NCI-H69 (cell line): ENCODE measurements around the gene SLIT3.
"Not testable (repeated sequence)": the region's sequence is repeated elsewhere in the genome, so short reads cannot be mapped to it uniquely, and the experiment has no call there.

ENCODE experiments used
- DNase-seq: peaks from one replicate; lab custom pipeline; 2025; lab: John Stamatoyannopoulos, UW

Gene SLIT3

DNA sequence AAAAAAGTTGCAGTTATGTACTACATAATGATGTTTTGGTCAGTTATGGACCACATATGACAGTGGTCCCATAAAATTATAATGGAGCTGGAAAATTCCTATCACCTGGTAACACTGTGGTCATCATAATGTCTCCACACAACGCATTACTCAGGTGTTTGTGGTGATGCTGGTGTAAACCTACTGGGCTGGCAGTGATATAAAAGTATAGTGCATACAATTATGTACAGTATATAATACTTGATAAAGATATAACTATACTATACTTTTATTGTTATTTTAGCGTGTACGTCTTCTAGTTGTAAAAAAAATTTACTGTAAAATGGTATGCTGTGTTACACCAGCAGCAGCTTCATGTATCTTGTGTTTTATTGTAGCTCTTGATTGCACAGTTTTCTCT, 655.7 kb downstream of the SLIT3 start:
- DNase-seq: no peak

DNA sequence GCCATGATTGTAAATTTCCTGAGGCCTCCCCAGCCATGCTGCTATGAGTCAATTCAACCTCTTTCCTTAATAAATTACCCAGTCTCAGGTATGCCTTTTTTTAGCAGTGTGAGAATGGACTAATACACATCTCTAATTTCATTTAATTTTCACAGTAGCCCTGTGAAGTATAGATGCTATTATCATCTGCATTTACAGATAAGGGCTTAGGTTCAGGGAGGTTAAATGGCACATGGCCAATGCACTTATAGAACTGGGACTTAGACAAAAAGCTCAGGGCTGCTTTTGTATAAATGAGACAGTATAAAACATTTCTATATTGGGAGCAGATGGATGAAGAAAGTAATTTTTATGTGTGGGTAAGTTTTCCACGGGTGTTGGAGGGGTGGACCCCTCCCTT, 658.9 kb downstream of the SLIT3 start:
- DNase-seq: peak; percentile 28

DNA sequence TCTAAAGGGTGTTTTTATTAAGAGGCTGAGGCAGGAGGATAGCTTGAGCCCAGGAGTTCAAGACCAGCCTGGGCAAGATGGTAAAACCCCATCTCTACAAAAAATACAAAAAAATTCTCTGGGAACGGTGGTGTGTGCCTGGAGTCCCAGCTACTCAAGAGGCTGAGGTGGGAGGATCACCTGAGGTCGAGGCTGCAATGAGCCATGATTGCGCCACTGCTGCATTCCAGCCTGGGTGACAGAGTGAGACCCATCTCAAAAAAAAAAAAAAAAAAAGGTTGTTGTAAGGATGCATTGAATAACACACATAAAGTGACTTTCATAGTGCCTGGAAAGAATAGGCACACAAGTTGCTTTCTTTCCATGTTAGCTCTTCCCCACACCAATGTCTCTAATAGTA, 662.1 kb downstream of the SLIT3 start:
- not testable (repeated sequence) for DNase-seq

DNA sequence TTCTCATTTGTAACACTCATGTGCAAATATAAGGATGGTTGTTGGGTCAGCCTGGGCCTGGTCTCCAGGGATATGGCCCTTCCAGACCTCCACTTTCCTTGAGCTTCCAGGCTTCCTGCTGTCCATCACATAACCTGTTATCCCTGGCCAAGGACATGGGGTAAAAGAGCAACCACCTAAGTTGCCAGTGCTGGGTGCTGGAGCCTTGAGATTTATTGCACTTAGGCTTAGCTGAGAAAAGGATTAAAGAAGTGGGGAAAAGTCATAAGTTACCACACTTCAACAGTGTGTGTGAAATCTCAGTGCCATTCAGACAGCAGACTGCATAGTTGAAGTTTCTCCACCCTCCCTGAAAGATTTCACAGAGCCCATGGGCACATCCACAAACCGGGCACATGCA, 663.1 kb downstream of the SLIT3 start:
- DNase-seq: no peak

DNA sequence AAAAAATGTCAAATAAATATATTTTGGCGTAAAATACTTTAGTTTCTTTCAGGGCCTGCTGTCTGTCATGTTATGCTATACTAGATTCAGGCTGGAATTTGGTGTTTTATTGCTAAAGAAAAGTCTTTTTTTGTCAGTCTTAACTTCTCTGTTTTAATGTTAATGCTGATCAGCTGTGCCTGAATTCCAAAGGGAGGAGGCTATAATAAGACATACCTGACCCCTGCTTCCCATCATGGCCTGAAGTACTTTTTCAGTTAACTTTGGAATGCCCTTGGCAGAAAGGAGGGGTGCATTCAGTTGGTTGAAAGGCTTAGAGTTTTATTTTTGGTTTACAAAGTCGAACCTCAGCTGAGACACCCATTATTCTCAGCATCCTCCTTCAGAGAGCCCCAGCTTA, 663.7 kb downstream of the SLIT3 start:
- DNase-seq: no peak

DNA sequence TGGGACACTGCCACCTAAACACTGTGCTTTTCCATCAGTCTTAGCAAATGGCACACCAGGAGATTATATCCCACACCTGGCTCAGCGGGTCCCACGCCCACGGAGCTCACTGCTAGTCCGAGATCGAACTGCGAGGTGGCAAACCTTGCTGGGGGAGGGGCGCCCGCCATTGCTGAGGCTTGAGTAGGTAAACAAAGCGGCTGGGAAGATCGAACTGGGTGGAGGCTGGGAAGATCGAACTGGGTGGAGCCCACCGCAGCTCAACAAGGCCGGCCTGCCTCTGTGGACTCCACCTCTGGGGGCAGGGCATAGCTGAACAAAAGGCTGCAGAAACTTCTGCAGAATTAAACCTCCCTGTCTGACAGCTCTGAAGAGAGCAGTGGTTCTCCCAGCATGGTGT, 670.0 kb downstream of the SLIT3 start:
- peak; percentile 40 for DNase-seq

DNA sequence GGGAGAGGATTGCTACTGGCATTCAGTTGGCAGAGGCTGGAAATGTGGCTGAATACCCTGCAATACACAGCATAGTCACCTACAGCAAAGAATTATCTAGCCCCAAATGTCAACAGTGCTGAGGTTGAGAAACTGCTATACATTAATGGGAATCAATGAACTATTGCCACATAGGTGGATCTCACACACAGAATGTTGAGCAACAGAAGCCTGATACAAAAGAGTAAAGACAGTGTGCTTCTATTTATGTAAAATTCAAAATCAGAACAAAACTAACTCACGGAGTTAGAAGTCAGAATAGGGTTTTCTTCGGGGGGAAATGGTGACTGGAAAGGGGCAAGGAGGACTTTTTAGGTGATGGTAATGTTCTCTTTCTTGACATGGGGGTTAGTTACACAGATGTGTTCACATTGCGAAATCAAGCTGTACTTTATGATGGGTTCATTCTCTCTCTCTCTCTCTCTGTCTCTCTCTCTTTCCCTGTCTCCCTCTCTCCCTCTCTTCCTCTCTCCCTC, 676.0 kb downstream of the SLIT3 start:
- DNase-seq: no peak

DNA sequence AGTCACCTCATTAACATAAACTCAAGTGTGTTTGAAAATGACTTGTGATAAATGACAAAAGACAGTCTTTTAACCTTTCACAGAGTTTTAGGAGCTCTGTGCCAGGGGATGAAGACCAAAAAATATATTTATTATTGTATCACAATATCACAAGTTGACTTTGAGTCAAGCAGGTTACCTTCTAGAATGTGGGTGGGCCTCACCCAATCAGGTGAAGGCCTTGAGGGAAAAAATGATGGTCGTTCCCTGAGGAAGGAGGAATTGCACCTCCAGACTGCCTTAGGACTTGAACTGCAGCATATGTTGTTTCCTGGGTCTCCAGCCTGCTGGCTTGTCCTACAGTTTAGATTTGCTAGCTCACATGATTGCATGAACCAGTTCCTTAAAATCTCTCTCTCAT, 680.1 kb downstream of the SLIT3 start:
- no peak for DNase-seq

DNA sequence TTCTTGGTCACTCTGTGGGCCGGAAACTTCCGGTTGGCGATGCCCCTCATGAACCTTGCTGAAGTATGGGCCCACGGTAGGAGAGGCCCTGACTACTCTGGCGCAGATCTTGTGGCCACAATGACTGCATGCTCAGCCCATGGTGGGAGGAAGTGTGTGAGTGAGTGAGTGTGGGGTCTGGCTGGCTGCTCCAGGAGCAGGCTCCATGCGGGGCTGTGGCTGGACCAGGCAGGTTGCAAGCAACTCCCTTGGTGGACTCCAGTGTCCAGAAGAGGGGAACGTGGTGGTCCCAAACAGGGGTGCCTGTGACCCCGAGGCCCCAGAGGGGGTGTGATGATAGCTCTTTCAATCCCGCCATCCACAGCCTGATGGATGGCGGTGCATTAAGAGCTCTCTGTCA, 686.3 kb downstream of the SLIT3 start:
- DNase-seq: no peak

DNA sequence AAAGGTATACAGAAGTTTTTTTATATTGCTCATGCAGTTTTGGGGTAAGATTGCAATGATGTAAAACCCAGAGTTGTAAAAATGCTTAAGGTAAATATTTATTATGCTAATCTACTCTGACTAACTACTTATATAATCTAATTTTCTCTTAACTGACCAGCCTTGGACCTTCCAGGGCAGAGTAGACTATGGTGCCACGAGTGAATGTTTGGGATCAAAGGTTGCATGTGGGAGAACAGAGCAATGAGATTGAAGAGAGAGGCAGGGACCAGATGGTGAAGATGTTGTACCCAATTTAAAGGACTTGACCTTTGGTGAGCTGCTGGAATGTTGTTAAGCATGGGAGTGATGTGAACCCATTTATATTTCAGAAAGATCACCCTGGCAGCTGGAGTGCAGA, 686.9 kb downstream of the SLIT3 start:
- no peak for DNase-seq

DNA sequence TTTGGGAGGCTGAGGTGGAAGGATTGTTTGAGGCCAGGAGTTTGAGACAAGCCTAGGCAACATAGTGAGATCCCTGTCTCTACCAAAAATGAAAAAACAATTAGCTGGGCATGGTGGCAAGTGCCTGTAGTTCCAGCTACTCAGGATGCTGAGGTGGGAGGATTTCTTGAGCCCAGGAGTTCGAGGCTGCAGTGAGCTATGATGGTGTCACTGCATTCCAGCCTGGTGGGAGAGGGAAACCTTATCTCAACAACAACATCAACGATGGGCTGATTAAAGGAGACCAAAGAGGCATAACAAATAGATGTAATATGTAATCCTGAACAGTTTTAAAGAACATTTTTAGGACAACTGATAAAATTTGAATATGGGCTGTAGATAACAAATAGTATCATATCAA, 687.5 kb downstream of the SLIT3 start:
- no peak for DNase-seq

DNA sequence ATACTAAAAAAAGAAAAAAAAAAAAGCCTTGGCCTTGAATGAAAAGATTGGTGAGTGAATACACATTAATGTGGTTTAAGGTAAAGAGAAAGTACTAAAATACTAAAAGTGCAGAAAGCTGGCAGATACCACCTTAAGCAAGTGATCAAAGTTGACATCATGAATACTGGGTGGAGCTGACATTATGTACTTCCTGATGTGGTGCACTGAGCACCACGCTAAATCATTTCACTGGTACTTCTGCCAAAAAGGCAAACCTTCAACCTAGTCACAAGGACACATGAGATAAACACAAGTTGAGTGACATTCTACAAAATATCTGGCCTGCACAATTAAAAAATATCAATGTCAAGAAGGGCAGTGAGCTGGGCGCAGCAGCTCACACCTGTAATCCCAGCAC, 687.9 kb downstream of the SLIT3 start:
- DNase-seq: no peak

DNA sequence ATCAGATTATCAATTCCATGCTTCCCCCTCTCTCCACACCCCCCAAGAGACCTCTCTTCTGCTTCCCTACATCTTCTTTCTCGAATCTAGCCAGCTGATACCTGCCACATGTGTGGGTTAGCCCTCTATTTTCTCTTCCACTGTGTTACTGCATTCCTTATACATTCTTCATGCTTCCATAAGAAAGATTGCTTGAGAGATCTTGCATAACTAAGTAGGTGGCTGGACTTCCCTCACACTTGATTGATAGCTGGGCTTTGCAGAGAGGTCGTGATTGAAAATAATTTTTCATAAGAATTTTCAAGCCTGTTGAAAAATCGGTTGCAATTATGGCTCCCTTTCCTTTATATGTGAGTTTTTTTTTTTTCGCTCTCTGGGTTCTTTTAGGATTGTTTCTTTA, 688.8 kb downstream of the SLIT3 start:
- DNase-seq: no peak
